ENCODE data around the gene TTC28.

TTC28 gene

GRCh38 chr22:28450109-28450508 is 229.5 kb downstream of the TTC28 start:
- no peak for DNase-seq (ENCODE audit: low read depth)
- no peak for TF ChIP-seq CTCF (IDR thresholded peaks at IDR 0.05; ENCODE audit: control insufficient read depth, extremely low read depth, insufficient read depth)
- H3K4me3 ChIP-seq (ENCODE audit: low read depth, low read length) = no peak overlapping the region

GRCh38 chr22:28449041-28449440 is 230.6 kb downstream of the TTC28 start:
- TF ChIP-seq CTCF (IDR thresholded peaks at IDR 0.05; ENCODE audit: control insufficient read depth, extremely low read depth, insufficient read depth) = no peak
- no peak for DNase-seq (ENCODE audit: low read depth)
- no peak overlapping the region for H3K4me3 ChIP-seq (ENCODE audit: low read depth, low read length)

GRCh38 chr22:28448625-28449024 is 231.0 kb downstream of the TTC28 start:
- no peak overlapping the region for H3K4me3 ChIP-seq (ENCODE audit: low read depth, low read length)
- DNase-seq (ENCODE audit: low read depth) = no peak
- no peak for TF ChIP-seq CTCF (IDR thresholded peaks at IDR 0.05; ENCODE audit: control insufficient read depth, extremely low read depth, insufficient read depth)

GRCh38 chr22:28444659-28445058 is 235.0 kb downstream of the TTC28 start:
- H3K4me3 ChIP-seq (ENCODE audit: low read depth, low read length) = no peak overlapping the region
- DNase-seq (ENCODE audit: low read depth) = no peak
- TF ChIP-seq CTCF (IDR thresholded peaks at IDR 0.05; ENCODE audit: control insufficient read depth, extremely low read depth, insufficient read depth) = no peak

- no peak for DNase-seq (ENCODE audit: low read depth)
- TF ChIP-seq CTCF (IDR thresholded peaks at IDR 0.05; ENCODE audit: control insufficient read depth, extremely low read depth, insufficient read depth) = no peak
- H3K4me3 ChIP-seq (ENCODE audit: low read depth, low read length) = no peak overlapping the region
Measured at GRCh38 chr22:28443526-28443876, 236.1 kb downstream of the TTC28 start.

- TF ChIP-seq CTCF (IDR thresholded peaks at IDR 0.05; ENCODE audit: control insufficient read depth, extremely low read depth, insufficient read depth) = no peak
- no peak for DNase-seq (ENCODE audit: low read depth)
- no peak overlapping the region for H3K4me3 ChIP-seq (ENCODE audit: low read depth, low read length)
Measured at GRCh38 chr22:28442711-28443525, 236.7 kb downstream of the TTC28 start.

- H3K4me3 ChIP-seq (ENCODE audit: low read depth, low read length) = no peak overlapping the region
- no peak for DNase-seq (ENCODE audit: low read depth)
- no peak for TF ChIP-seq CTCF (IDR thresholded peaks at IDR 0.05; ENCODE audit: control insufficient read depth, extremely low read depth, insufficient read depth)
Measured at GRCh38 chr22:28442264-28442710, 237.4 kb downstream of the TTC28 start.

Measured in LNCaP clone FGC (cell line).